ENCODE measurements around the gene ENTREP3.
"Not testable (repeated sequence)": the region's sequence is repeated elsewhere in the genome, so short reads cannot be mapped to it uniquely, and the experiment has no call there.

ENTREP3 gene, protein sequence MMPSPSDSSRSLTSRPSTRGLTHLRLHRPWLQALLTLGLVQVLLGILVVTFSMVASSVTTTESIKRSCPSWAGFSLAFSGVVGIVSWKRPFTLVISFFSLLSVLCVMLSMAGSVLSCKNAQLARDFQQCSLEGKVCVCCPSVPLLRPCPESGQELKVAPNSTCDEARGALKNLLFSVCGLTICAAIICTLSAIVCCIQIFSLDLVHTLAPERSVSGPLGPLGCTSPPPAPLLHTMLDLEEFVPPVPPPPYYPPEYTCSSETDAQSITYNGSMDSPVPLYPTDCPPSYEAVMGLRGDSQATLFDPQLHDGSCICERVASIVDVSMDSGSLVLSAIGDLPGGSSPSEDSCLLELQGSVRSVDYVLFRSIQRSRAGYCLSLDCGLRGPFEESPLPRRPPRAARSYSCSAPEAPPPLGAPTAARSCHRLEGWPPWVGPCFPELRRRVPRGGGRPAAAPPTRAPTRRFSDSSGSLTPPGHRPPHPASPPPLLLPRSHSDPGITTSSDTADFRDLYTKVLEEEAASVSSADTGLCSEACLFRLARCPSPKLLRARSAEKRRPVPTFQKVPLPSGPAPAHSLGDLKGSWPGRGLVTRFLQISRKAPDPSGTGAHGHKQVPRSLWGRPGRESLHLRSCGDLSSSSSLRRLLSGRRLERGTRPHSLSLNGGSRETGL

DNA sequence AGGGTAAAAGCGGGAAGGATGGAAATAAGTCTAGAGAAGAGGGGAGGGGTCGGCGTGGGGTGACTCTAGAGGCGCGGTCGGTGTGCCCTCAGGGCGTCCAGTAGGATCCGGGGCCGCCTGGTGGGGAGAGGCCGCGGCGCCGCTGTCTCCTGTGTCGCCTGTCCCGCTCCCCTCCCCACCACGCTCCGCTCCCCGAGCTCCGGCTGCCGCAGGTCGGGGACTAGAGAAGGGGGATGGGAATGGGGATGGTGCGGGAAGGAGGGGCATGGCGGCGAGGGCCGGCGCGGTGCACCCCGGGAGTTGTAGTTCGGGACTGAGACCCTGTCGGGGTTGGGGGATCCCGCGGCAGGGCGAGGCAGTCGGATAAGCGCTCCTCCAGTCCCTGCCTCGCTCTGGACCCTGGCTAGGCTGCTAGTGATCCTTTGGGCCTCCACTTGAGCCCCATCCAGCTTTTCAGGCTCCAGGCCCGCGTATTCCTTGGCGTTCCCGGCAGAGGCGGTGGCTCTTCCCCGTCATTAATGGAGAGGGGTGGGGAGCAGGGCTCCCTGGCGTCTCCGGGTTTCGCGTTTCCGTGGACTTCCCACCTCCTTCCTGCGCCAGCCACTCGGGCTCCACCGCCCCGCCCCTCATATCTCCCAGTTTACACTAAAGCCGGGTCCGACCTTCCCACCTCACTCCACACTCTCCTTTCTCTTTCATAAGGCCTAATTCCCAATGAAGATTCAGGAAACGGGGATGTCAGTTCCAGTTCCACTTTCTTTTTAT, at the start of gene ENTREP3:
TSS of gene ENTREP3 (minus strand) at position 241 of the 765 bp plus-strand sequence. CDS start 606 bp downstream, outside the sequence.
- peak in 1 of 2 experiments; percentile 44 for DNase-seq (ENCODE audit: low read depth in 2 of 2)

DNA sequence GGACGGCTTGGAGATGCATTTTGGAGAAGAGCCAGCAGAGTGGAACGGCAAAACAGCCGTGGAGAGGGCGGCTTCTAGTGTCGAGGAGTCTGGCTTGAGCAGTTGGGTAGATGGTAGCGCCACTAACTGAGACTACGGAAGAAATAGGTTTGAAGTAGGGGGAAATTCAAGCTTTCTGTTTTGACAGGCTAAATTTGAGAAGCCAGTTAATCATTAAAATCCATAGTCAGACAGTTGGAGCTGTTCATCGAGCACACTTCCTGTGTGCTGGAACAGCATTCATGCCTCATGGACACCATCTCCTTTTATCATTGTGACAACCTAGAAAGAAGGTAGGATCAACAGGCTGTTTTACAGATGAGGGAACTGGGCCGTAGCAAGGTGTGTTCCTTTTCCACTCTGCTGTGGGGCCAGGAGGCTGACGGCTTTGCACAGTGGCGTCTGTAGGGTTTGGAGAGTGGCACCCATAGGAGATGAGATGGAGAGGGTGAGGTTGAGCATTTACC, 49.3 kb upstream of the ENTREP3 start:
- no peak for DNase-seq (ENCODE audit: low read depth in 2 of 2)

DNA sequence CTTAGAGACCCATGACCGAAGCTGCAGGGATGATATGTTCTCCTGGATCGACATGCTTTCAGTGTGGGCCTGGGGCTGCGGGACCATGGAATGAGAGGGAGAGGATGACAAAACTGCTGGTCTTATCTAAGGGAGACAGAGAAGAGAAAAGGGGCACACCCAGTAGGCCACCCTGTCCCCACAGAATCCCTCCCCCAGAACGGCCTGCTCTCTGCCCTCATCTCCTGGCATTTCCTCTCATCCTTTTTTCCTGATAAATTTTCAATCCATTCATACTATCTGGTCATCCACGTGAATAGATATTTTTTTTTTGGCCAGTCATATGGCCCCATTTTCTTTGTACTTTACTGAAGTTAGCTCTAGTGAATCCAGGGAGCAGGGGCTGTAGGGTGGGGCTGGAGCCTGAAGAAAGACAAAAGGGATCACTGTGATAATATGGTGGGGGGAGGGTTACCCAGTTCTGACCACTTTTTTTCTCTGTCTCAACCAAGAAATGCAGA, 46.1 kb upstream of the ENTREP3 start, which contains the start of gene PKLR:
TSS of gene PKLR (minus strand) at position 97 of the 500 bp plus-strand sequence. CDS start at position 54, 43 bp downstream.
- no peak for DNase-seq (ENCODE audit: low read depth in 2 of 2)

DNA sequence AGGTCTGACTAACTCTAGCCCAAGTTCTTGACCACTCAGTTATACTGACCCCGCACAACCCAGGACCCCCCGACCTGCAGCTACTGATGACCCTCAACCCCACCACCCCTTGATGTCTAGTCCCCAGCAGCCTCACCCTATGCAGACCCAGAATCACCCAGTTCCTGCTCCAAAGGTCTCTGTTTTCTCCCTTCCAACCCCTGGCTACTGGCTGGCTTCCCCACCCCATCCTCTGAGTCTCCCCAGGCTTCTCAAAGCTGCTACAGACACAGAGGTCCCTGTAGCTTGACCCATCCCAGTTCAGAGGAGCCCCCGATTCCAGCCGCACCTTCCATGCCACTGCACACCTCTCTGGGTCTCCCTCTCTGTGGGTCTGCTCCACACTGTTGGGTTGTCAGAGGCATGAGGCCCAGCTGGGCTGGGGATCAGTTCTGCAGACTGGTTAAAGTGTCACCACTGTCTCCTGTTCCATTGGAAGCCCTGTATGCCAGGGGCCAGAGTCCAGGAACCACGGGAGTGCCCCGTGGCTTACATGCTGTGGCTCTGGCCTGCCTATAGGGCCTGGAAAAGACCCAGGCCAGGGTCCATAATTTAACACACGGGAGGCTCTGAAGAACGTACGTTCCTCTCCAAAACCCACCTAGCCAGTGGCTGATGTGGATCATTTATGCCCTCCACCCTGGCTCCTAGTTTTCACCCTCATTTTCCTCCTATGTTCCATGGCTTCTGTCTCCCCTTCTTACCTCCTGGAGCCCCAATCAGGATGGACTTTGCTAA, 45.5 kb upstream of the ENTREP3 start:
- DNase-seq (ENCODE audit: low read depth in 2 of 2): no peak

DNA sequence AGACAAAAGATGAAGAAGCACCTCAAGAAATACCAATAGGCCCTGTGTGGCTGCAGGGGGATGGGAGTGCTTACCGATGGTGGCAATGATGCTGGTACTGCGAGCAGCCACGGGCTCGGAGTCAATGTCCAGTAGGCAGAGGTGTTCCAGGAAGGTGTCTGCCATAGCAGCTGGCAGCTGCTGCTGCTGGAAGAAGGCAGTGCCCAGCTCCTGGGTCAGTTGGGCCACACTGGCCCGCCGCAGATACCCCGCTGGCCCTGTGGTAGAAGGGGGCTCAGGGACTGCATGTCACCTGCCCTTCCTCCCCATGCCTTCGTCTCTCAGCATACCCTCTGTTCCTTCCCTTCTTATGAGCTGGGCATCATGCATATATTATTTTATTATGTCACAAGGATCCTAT, 44.7 kb upstream of the ENTREP3 start:
- no peak for DNase-seq (ENCODE audit: low read depth in 2 of 2)

DNA sequence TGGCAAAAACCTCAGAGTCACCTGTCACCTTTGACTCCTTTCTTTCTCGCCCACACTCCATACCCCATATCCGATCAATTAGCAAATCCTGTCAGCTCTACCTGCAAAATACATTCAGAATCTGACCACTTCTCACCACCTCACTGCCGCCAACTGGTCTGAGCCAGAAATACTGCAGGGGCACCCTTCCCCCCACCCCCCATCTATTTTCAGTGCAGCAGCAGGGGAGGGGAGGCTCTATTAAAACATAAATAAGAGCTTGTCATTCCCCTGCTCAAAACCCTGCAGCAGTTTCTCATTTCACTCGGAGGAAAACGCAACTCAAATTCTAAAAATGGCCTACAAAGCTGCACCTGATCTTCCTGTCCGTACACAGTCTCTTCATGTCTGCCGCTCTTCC, 42.1 kb upstream of the ENTREP3 start:
- DNase-seq (ENCODE audit: low read depth in 2 of 2): no peak

DNA sequence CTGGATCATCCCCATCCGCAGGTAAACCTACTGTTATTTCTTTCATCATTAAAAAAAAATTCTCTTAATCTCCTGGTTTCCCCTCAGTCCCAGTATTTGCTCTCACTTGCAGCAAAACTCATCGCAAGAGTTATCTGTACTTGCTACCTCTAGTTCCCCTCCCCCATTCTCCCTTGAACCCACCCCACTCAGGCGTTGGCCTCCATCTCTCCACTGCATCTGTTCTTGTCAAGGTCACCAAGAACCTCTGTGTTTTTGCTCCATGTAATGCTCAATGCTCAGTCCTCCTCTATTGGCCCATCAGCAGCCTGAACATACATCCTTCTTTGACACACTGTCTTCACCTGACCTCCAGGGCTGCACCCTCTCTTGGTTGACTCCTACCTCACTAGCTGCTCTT, 41.4 kb upstream of the ENTREP3 start:
- DNase-seq (ENCODE audit: low read depth in 2 of 2): no peak

DNA sequence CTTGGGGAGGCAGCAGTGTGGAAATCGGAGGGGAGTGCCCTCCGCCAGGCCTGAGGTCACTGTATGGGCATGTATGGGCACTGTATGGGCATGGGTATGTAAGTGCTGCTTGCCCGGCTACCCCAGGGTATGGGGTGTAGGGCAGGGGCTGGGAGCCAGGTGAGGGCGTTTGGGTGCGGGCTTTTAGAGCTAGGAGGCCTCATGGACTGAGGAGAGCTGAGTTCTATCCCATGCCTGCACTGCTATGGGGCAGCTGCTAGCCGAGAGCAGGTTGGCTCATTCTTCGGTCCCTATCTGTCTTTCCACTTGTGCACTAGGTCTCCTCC, 40.6 kb upstream of the ENTREP3 start:
- DNase-seq (ENCODE audit: low read depth in 2 of 2): no peak

DNA sequence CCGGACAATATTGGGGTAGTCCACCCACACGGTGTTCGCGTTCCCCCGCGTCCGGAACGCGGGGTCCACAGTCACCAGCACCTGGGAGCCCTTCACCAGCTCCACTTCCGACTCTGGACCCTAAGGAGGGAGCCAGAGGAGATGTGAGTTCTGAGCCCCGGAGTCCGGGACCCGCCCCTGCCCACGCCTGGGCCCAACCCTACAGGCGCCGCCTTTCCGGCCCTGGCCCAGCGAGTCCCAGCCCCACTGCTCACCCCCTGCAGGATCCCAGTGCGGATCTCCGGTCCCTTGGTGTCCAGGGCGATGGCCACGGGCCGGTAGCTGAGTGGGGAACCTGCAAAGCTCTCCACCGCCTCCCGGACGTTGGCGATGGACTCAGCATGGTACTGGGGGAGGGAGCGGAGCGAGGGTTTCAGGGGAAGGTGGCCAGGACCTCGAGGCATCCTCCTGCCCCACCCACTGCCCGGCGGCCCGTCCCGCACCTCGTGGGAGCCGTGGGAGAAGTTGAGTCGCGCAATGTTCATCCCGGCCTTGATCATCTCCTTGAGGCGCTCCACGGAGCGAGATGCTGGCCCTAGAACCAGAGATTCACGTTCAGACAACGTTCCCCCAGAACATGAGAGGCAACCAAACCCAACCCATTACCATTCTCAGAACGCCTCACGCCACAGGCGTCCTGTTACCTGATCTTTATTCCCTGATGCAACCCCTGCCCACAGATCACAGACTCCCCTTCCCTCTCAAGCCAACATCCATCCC, 40.1 kb upstream of the ENTREP3 start:
- no peak for DNase-seq (ENCODE audit: low read depth in 2 of 2)

DNA sequence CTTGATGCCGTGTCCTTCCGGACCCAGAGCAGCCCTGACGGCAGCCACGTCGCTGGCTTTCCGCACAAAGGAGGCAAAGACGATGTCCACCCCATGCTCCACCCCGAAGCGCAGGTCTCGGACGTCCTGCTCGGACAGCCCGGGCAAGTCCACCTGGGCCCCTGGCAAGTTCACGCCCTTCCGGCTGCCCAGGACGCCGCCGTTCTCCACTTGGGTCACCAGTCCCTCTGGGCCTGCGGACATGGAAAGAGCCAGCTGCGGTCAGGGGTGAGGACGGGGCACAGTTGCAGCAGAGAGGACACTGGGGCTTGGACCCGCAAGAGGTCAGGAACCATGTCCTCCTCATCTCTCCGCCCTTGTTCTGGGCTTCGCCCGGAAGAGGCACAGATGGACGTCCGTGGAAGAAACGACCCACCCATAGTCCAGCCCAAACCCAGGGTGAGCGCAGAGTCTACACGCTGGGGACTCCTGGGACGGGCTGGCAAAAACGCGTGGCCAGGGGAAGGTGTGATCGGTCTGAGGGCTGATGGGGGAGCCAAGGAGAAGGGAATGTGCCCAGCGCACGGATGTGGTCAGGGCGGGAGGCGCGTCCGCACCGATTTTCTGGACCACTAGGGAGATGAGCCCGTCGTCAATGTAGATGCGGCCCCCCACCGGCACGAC, 39.4 kb upstream of the ENTREP3 start:
- DNase-seq (ENCODE audit: low read depth in 2 of 2): no peak

DNA sequence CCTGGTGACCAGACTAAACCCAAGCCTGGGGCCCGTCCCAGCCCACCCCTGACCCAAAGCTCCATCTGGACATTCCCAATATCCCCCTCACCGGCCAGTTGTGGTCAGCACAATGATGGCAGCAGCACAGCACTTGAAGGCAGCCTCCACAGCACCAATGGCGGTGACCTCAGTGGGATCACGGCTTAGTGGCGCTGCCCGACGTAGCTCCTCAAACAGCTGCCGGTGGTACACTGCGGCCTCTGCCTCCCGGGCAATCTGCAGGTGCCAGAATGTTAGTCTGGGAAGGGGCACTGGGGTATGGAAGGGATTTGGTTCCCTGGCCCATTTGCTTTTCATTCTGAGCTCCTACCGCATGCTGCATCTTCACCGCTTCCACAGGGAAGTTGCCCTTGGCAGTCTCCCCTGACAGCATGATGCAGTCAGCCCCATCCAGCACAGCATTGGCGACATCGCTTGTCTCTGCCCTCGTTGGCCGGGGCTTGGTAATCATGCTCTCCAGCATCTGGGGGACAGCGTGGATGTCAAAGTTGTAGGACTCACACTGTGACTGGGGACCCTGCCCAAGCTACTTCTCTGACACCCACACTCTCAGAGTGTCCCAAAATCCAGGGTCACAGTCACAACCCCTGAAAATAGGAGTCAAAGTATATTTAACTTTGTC, 37.9 kb upstream of the ENTREP3 start:
- DNase-seq (ENCODE audit: low read depth in 2 of 2): no peak

DNA sequence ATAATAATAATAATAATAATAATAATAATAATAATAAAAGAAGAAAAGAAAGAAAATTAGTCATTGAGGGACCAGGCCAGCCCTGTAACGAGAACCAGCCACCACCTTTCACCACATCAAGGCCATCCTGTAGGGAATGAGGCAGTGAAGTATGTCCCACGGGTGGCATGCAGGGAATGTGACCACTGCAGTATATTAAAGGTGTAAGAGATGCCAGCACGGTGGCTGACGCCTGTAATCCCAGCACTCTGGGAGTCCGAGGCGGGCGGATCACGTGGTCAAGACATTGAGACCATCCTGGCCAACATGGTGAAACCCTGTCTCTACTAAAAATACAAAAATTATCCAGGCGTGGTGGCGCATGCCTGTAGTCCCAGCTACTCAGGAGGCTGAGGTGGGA, 35.7 kb upstream of the ENTREP3 start:
- not testable (repeated sequence) for DNase-seq (ENCODE audit: low read depth in 2 of 2)

DNA sequence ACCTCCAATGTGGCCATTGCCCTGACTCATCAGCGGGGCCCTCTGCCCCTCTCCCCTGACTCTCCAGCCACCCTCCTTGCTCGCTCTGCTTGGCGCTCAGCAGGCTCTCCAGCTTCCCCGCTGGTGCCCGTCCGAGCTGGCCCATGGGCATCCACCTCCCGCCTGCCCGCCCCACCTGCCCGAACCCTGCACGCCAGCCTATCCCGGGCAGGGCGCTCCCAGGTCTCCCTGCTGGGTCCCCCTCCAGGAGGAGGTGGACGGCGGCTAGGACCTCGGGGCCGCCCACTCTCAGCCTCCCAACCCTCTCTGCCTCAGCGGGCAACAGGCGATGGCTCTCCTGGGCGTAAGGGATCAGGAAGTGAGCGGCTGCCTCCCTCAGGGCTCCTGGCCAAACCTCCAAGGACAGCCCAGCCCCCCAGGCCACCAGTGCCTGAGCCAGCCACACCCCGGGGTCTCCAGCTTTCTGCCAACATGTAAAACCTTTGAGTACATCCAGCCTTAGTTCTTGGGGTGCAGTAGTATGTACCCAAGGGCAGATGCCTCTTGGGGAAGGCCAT, 32.8 kb upstream of the ENTREP3 start:
- no peak for DNase-seq (ENCODE audit: low read depth in 2 of 2)

DNA sequence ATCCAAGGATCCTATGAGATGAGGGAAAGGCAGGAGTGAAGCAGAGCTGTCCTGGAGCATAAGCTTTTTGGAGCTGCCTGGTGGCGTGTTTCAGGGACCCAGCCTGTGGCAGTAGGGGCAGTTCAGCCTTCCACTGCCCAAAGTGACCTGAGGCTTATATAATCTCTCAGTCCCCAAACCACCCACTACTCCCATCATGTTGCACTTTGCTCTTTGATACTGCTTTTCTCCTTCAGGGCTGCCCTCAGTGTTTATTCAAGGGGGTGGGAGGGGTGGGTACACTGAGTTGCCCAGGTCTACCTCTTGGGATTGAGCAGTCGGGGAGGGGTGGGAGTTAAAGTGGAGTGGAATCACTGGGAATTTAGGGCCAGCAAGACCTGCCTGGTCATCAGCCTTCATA, 31.3 kb upstream of the ENTREP3 start:
- no peak for DNase-seq (ENCODE audit: low read depth in 2 of 2)

DNA sequence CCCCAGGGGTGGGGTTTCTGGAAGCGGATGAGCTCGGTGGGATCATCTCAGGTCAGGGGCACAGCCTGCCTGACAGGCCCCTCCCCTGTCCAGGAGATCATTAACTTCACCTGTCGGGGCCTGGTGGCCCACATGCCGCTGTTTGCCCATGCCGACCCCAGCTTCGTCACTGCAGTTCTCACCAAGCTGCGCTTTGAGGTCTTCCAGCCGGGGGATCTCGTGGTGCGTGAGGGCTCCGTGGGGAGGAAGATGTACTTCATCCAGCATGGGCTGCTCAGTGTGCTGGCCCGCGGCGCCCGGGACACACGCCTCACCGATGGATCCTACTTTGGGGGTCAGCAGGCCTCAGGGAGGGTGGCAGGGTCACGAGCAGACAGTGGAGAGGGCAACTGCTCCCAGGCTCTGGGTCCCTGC, 30.4 kb upstream of the ENTREP3 start:
- DNase-seq (ENCODE audit: low read depth in 2 of 2): no peak

DNA sequence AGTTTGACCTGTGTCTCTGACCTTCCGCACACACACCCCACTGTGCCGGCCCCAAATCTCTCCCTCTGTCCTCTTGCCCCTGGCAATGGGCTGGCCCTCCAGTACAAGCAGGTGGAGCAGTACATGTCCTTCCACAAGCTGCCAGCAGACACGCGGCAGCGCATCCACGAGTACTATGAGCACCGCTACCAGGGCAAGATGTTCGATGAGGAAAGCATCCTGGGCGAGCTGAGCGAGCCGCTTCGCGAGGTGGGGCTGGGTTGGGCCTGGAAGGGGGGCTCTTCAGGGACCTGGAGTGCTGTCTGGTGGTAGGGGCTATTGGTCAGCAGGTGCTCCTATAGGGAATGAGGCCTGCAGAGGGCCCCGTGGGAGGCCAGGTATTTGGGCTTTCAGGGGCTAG, 29.8 kb upstream of the ENTREP3 start:
- no peak for DNase-seq (ENCODE audit: low read depth in 2 of 2)

DNA sequence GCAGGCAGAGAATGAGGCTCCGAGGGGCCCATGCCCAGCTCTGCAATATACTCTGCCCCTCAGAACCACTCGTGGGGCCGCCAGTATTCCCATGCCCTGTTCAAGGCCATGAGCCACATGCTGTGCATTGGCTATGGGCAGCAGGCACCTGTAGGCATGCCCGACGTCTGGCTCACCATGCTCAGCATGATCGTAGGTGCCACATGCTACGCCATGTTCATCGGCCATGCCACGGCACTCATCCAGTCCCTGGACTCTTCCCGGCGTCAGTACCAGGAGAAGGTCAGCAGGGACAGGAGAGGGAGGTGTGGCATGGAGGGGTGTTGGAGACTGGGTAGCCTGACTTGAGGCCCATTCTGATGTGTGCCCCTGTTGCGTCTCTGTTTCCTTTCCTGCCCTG, 29.2 kb upstream of the ENTREP3 start:
- DNase-seq (ENCODE audit: low read depth in 2 of 2): no peak

DNA sequence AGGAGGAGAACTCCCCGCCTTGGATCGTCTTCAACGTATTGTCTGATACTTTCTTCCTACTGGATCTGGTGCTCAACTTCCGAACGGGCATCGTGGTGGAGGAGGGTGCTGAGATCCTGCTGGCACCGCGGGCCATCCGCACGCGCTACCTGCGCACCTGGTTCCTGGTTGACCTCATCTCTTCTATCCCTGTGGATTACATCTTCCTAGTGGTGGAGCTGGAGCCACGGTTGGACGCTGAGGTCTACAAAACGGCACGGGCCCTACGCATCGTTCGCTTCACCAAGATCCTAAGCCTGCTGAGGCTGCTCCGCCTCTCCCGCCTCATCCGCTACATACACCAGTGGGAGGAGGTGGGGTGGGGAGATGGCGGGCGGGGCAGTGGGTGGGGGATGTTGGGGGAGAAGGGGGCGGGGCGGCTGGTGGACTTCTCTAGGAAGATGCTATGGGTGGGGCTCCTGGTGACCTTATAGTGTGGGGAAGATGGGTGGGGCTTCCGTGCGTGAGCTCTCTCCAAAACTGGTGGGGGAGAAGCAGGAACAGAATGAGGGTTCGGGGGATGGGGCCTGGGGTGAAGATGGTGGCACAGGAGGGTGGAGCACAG, 27.3 kb upstream of the ENTREP3 start:
- DNase-seq (ENCODE audit: low read depth in 2 of 2): no peak

DNA sequence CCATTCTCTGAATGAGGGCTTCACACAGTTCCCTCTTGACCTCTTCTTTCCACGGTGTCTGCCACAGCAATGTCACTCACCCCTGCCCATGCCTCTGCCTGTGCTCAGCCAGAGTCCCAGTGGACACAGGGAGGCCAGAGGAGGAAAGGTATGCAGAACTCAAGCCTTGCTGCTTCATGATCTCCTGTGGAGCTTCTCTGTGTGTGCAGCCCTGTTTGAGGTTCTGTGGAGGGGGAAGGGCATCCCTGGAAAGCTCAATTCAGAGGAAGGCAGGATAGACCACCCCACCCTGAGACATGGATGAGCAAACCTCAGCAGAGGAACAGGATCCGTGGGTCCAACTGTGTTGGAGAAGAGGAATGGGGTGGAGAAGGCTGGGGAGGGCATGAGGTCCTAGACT, 24.0 kb upstream of the ENTREP3 start:
- no peak for DNase-seq (ENCODE audit: low read depth in 2 of 2)
